Measurements from ENCODE around the gene MLLT1.

Gene MLLT1

DNA sequence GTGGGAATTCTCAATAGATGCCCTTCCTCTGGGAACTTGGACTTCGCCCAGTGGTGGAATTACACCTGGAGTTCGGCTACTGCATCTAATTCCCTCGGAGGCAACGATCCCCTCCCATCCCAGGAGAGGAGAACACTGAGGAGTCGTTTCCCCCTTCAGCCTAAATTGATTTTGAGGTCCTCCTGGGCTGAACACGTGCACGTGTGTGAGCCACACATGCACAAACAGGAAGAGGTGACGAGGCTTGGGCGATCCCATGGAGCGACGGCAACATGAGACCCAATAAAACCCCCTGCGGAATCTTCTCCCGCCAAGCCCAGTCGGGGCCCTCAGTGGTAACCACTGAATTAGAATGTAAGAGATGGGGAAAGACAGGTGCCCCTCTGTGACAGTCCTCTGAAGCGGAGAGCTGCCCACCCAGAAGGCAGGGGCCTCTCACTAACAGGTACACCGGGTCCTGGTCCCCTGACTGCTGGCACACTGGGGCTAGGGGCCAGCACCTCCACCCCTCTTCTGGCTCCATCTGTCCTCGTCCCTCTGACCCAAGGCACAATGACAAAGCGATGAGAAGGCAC is 4.5 kb downstream of the MLLT1 start:
- no peak for DNase-seq (ENCODE audit: insufficient read length, low spot score)

DNA sequence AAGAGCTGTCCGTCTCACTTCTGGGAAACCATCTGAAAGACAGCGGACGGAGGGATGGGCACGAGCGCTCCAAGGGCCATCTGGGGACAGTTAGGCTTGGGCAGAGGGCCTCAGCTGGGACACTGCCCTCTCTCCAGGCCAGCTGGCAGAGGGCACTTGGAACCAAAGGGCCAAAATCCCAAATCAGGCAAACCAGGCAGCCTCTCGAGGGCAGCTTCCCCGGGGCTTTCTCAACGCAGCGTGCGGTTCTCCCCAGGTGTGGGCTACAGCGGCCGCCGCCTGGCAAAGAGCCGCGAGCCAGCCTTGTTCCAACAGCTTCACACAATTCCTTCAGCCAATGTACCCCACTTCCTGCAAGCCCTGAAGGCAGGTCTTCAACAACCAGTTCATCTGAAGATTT is 5.0 kb downstream of the MLLT1 start:
- FAIRE-seq (no peak), DNase-seq (ENCODE audit: insufficient read length, low spot score) (no peak)

More for the DNA sequence above, 4.5 kb downstream of the MLLT1 start:
- no peak for FAIRE-seq

GRCh38 chr19:6273701-6274601 is 5.8 kb downstream of the MLLT1 start:
- FAIRE-seq, result no peak
- no peak for DNase-seq (ENCODE audit: insufficient read length, low spot score)

DNA sequence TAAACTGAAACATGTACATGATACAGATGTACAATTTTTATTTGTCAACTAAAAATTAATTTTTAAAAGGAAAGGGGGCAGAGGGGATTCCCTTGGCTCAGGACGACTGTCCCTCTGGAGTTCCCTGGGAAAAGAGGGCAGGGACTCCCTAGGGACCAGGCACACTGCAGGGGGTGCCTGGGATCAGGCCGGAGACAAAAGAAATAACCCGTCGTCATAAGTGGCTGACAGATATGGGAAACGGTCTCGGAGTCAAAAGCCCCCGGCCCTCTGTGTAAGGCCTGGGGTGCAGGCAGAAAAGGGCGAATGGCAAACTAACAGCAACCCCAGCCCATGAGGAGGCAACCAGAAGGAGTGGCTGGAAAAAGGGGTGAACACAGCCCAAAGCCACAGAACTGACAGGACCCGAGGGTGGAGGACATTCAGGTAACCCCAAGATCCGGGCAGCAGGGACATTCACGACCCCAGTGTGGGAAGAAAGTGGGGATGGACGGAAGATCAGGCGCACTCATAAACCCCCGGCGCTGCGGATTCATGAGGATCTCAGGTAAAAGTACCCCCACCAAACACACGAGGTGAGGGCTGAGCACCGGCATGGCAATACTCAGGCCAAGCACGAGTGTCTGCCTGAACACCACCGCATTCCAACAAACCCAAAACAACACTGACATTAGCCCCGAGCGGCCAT is 6.7 kb downstream of the MLLT1 start:
- DNase-seq (ENCODE audit: insufficient read length, low spot score) (no peak), FAIRE-seq (no peak)

DNA sequence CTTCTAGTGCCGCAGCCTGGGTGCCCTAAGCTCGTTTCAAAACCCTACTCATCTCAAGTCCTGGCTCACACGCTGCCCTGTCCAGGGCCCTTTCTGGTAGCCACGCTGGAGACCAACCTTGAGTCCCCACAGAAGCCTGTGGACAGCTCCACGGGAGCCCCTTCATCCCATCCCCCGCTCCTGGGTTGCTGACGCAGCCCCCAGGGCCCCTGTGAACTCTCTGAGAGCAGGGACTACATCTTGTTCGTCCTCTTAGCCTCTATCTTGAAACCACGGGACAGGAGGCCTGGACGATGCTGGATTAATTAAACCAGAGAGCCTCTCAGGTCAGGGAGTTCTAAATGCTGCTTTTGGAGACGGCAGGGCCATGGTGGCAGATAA is 7.4 kb downstream of the MLLT1 start:
- DNase-seq (ENCODE audit: insufficient read length, low spot score) (no peak), FAIRE-seq (no peak)

- DNase-seq (ENCODE audit: insufficient read length, low spot score) (no peak), FAIRE-seq (no peak)
Measured at GRCh38 chr19:6271721-6272410, 7.9 kb downstream of the MLLT1 start.

DNA sequence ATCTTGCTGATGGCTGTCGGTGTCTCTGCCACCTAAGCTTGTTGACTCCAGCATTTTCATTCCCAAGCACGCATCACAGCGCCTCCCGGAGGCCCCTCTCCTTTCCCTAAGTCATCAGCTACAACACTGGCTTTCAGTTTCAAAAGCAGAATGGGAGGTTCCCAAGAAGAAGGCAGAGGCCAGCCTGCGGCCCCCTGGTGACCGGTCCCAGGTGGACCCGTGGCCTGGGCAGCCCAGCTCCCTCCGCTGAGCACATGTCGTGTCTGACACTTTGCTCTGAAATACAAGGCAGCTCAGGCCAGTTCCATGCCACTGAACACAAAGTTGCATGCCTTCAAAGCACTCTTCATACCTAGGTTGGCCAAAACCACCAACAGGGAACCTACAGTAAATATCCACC is 8.5 kb downstream of the MLLT1 start:
- no peak for DNase-seq (ENCODE audit: insufficient read length, low spot score)
- FAIRE-seq, result no peak

- FAIRE-seq (no peak), DNase-seq (ENCODE audit: insufficient read length, low spot score) (no peak)
Measured at GRCh38 chr19:6270822-6271221, 9.0 kb downstream of the MLLT1 start.

DNA sequence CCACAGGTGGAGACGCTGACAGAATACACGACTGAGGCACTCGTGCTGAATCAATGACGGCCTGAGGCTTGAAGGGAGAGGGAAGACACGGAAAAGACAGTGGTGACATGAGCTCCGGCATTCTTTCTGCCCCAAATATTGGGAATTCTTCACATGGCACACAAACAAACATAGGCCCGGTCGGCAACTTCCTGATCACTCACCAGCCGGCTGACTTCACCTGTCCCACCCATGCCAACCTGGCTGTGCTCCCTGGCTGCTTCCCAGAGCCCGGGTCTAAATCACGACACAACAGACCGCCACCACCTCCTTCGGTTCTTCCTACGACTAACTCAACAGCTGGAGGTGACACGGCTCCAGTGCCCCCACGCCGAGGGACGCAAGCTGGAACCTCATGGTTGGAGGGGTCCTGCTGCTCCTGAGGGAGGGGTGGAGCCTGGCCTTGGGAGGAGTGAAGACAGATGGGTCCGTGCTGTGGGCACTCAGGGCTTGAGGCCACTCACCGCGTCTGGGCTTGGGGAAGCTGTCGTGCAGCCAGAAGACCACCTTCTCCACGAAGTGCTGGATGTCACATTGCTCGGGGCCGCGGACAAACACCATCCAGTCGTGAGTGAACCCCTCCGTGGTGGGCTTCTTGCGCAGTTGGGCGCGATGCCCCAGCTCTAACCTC is 9.6 kb downstream of the MLLT1 start:
- FAIRE-seq (no peak), DNase-seq (ENCODE audit: insufficient read length, low spot score) (no peak)

GRCh38 chr19:6269101-6269886 is 10.5 kb downstream of the MLLT1 start:
- FAIRE-seq, result no peak
- DNase-seq (ENCODE audit: insufficient read length, low spot score), result no peak

DNA sequence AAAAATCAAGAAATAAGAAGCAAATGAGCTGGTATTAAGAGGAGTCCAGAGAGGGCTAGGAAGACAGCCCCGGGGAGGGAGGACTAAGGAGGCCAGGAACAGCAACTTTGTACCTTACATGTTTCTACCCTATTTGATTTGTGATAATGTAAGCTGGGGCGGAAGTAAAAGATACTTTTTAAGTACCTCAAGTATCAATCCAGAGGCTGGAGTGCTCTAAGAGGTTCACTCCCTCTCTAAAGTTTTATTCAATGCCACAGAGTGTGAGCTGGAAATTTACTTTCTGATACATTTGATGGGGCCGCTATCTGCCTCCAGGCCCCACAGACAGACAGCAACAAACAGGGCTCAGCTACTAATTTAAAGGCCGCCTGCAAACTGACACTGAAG is 11.4 kb downstream of the MLLT1 start:
- FAIRE-seq (no peak), DNase-seq (ENCODE audit: insufficient read length, low spot score) (no peak)

DNA sequence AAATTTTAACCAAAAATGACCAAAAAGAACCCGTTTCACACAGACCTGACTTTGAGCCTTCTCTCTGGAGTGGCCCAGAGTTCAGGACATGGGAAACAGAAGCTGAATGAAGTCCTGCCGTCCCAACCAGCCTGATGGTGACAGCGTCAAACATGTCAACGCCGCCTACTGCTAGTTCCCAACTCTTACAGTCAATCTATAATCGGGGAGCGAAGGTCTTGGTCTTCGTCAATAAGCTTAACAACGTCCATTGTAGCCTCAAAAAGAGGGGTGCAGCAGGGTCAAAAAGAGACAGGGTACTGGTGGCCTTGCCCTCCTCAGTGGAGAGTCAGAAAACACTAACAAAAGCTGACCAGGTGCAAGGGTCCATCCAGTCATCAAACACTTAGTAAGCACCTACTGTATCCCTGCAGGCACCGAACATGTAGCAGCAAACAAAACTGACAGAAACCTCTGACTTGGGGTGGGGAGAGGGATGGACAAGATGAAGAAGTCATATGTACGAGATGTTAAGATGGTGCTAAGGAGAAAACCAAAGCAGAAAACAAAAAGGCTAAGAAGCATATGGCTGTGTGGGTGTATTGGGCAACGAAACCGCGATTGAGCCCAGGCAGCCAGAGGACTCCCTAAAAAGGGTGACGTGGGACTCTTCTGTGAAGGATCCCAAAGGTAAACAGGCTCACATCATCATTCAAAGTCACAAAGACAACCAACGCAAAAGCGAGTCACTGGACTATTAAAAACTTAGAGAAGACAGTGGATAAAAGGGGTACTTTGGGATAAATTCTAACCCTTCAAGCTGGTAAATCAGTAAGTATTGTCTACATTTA is 12.0 kb downstream of the MLLT1 start:
- FAIRE-seq, result no peak
- no peak for DNase-seq (ENCODE audit: insufficient read length, low spot score)

GRCh38 chr19:6264803-6265202 is 15.0 kb downstream of the MLLT1 start:
- no peak for DNase-seq (ENCODE audit: insufficient read length, low spot score)
- no peak for FAIRE-seq

DNA sequence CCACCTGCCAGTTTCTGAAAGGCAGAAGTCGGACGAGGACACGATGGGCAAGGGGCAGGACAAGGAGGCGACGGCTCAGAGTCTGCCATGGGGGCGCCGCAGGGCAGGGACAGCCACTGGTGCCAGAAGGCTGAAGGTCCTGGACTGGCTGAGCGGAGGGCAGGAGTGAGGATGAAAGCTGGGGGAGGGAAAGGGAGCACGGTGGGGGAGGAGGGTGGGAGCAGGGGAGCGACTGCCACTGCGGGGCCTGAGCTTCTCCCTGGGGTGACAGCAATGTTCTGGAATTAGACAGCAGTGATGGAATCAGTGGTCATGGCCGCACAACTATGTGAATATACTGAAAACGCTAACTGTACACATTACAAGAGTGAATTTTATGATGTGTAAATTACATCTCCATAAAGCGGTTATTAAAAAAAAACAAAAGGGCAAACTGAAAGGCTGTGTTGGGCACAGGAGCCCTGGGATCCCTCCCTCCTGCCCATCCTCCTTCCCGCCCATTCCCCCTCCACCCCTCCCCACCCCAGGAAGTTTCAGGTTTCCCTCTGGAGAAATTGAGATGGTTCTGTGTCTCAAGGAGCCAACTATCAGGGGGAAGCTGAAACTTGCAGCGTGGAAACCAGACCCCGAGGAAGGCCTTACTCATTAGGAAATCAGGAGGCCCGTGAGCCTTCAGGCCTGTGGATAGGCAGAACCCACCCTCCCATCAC is 15.9 kb downstream of the MLLT1 start:
- no peak for FAIRE-seq
- no peak for DNase-seq (ENCODE audit: insufficient read length, low spot score)

DNA sequence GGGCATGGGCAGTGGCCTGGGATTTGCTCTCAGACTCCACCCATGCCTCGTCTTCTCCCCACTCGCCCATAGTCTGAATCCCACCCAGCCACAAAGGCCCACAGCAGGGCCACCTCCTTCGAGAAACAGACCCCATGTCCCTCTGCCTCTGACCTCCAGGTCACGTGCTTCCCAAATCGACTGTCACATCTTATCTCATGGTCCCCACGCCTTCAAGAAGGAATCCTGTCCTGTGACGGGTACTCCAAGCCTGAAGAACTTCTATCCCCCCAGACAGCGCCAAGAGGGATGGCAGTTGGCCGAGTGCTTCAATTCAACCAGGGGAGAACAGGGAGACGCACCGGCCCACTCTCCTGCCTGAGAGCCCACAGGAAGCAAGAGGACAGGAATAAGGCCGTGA is 16.5 kb downstream of the MLLT1 start:
- no peak for FAIRE-seq
- no peak for DNase-seq (ENCODE audit: insufficient read length, low spot score)

DNA sequence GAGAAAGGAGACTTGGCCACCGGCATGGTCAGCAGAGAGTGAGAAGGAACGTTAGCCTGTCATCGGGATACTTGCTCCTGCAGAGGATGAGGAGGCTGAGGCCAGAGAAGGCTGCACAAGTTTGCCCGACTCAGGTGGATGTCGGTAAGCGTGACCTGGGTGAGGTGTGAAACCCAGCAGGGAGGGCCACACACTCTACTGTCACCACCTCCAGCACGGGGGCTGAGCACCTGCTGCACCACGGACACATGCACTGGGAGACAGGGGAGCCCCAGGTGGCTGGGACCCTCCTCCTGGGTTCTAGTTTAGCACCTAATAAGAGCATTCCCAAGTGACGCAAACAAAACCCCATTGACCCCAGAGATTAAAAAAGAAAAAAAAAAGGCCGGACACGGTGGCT is 17.3 kb downstream of the MLLT1 start:
- DNase-seq (ENCODE audit: insufficient read length, low spot score), result no peak
- FAIRE-seq, result no peak

DNA sequence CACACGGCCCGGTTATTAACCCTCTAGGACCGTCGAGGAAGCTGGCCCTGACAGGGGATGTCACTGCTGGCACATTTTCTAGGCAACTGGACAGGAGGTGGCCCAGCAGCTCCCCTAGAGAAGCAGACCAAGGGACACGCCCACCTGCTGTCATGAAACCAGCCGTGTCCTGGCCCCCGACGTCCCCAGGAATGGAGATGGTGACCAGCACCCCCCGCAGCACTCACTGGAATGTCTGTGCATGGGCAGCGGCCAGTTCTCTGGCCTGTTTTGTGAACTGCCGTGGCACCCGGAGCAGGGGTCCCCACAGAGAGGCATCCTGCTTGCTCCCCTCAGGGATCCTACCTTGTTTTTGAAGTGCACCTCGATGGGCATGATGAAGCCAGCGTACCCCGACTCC is 17.9 kb downstream of the MLLT1 start:
- FAIRE-seq, result no peak
- no peak for DNase-seq (ENCODE audit: insufficient read length, low spot score)

GRCh38 chr19:6260912-6261650 is 18.7 kb downstream of the MLLT1 start:
- DNase-seq (ENCODE audit: insufficient read length, low spot score) (no peak), FAIRE-seq (no peak)

Measured in GM19239 (cell line).